ENCODE results near the gene KIF21B.

DNA sequence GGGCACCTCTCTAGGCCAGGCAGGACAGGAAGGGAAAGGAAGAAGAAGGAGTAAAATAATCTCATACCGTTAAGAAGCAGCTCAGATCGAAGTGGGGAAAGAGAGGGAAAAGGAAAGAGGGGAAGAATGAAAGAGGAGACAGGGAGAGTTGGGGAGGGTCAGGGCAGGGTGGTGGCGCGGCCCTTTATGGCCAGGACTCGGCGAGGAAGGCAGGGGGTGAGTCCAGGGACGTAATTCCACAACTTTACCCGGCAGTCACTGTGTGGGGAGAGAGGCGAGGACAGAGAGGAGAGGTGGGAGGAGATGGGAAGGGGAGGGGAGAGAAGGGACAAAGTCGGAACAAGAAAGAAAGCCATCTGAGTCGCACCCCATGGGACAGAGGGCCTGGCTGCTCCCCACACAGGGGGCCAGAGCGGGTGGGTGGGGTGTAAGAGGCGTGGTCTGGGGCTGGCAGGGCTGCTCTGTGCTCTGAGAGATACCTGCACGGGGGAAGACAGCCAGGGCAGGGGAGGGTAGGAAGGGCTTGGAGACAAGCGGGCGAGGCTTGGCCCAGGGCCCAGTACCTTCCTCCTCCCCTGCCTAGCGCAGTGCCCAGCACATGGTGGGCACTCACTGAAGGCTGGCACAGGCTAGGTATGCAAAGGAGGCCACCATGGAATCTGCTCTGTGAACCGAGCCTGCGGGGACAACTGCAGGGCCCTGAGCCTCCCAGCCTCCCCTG is 49.4 kb downstream of the KIF21B start:
- TF ChIP-seq EP300 (IDR thresholded peaks at IDR 0.05; ENCODE audit: low read depth) (no peak), POLR2A (IDR thresholded peaks at IDR 0.05) (no peak)
- TF ChIP-seq, protein P1, sequence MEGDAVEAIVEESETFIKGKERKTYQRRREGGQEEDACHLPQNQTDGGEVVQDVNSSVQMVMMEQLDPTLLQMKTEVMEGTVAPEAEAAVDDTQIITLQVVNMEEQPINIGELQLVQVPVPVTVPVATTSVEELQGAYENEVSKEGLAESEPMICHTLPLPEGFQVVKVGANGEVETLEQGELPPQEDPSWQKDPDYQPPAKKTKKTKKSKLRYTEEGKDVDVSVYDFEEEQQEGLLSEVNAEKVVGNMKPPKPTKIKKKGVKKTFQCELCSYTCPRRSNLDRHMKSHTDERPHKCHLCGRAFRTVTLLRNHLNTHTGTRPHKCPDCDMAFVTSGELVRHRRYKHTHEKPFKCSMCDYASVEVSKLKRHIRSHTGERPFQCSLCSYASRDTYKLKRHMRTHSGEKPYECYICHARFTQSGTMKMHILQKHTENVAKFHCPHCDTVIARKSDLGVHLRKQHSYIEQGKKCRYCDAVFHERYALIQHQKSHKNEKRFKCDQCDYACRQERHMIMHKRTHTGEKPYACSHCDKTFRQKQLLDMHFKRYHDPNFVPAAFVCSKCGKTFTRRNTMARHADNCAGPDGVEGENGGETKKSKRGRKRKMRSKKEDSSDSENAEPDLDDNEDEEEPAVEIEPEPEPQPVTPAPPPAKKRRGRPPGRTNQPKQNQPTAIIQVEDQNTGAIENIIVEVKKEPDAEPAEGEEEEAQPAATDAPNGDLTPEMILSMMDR (IDR thresholded peaks at IDR 0.05): no peak
